ENCODE data around the gene TYSND1.

DNA sequence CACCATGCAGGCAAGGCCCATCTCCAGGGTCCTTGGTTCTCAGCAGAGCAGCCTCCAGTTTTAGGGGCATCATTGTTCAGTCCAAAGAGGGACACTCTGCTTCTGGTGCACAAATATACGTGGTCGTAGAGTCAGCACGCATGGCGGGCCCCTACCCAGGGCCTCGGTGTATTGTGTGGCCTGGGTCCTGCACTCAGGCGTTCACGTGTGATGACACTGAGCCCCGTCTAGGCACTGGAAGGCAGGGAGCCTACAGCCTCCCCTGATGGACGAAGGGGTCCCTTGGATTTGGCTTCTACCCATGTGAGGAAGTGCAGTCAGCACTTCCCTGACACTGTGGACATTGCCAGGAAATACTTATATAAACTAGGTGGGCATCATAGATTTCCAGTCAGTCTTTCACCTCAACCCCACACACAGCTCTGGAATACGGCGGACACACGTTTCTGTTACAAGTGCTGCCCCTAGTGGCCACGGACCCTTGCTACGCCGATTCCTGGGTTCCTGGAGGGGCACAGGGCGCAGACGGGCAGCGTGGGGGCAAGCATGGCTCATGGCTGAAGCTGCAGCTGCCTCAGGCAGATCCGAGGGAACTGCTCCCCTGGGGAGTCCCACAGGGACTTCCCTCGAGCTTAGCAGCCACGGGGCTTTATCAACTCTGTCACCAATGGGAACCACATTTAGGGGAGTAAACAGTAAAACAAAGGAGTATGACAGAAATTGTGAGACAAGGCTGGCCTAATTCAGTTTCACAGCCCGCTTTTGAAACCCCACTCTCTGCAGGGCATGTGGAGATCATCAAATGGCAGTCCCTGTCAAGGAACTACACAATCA is 39.3 kb downstream of the TYSND1 start:
- TF ChIP-seq POLR2A (IDR thresholded peaks at IDR 0.05): no peak
- TF ChIP-seq, protein P1, sequence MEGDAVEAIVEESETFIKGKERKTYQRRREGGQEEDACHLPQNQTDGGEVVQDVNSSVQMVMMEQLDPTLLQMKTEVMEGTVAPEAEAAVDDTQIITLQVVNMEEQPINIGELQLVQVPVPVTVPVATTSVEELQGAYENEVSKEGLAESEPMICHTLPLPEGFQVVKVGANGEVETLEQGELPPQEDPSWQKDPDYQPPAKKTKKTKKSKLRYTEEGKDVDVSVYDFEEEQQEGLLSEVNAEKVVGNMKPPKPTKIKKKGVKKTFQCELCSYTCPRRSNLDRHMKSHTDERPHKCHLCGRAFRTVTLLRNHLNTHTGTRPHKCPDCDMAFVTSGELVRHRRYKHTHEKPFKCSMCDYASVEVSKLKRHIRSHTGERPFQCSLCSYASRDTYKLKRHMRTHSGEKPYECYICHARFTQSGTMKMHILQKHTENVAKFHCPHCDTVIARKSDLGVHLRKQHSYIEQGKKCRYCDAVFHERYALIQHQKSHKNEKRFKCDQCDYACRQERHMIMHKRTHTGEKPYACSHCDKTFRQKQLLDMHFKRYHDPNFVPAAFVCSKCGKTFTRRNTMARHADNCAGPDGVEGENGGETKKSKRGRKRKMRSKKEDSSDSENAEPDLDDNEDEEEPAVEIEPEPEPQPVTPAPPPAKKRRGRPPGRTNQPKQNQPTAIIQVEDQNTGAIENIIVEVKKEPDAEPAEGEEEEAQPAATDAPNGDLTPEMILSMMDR (IDR thresholded peaks at IDR 0.05): peak in 4 of 5 experiments; percentile 11 to 28 (median 16)
- TF ChIP-seq POLR2AphosphoS5 (IDR thresholded peaks at IDR 0.05): no peak

Data from transverse colon (tissue), 4 donors.